ENCODE measurements around the gene GRIK2. TPM values are rescaled to one million over a fixed set of nuclear protein-coding genes. Genes with fewer than 3 reads are reported as not detected.

Gene GRIK2
- total RNA-seq, 1 experiment from 2014 or later = 1.4 TPM

- no peak for DNase-seq (ENCODE audit: low spot score)
Observed at GRCh38 chr6:101878554-101879276, 485.2 kb downstream of the GRIK2 start.

GRCh38 chr6:101879782-101880181 lies 486.3 kb downstream of the GRIK2 start:
- DNase-seq (ENCODE audit: low spot score) = no peak

GRCh38 chr6:101883505-101883904 lies 490.0 kb downstream of the GRIK2 start:
- no peak for DNase-seq (ENCODE audit: low spot score)

- DNase-seq (ENCODE audit: low spot score) = no peak
Observed at GRCh38 chr6:101887532-101887931, 494.0 kb downstream of the GRIK2 start.

- no peak for DNase-seq (ENCODE audit: low spot score)
Observed at GRCh38 chr6:101907356-101908217, 514.1 kb downstream of the GRIK2 start.

- no peak for DNase-seq (ENCODE audit: low spot score)
Observed at GRCh38 chr6:101909366-101909765, 515.9 kb downstream of the GRIK2 start.

- DNase-seq (ENCODE audit: low spot score) = no peak
Observed at GRCh38 chr6:101912311-101912710, 518.8 kb downstream of the GRIK2 start.

- no peak for DNase-seq (ENCODE audit: low spot score)
Observed at GRCh38 chr6:101918471-101918870, 525.0 kb downstream of the GRIK2 start.

GRCh38 chr6:101921829-101922450 lies 528.4 kb downstream of the GRIK2 start:
- no peak for DNase-seq (ENCODE audit: low spot score)

- DNase-seq (ENCODE audit: low spot score) = no peak
Observed at GRCh38 chr6:101926149-101926925, 532.8 kb downstream of the GRIK2 start.

GRCh38 chr6:101931766-101932165 lies 538.3 kb downstream of the GRIK2 start:
- no peak for DNase-seq (ENCODE audit: low spot score)

GRCh38 chr6:101932704-101933103 lies 539.2 kb downstream of the GRIK2 start:
- DNase-seq (ENCODE audit: low spot score) = no peak

GRCh38 chr6:101935732-101936131 lies 542.2 kb downstream of the GRIK2 start:
- no peak for DNase-seq (ENCODE audit: low spot score)

- DNase-seq (ENCODE audit: low spot score) = no peak
Observed at GRCh38 chr6:101936516-101936915, 543.0 kb downstream of the GRIK2 start.

- DNase-seq (ENCODE audit: low spot score) = no peak
Observed at GRCh38 chr6:101937108-101937507, 543.6 kb downstream of the GRIK2 start.

- no peak for DNase-seq (ENCODE audit: low spot score)
Observed at GRCh38 chr6:101940391-101940790, 546.9 kb downstream of the GRIK2 start.

- no peak for DNase-seq (ENCODE audit: low spot score)
Observed at GRCh38 chr6:101956961-101957360, 563.5 kb downstream of the GRIK2 start.

GRCh38 chr6:101961357-101961756 lies 567.8 kb downstream of the GRIK2 start:
- DNase-seq (ENCODE audit: low spot score) = no peak

- no peak for DNase-seq (ENCODE audit: low spot score)
Observed at GRCh38 chr6:101980924-101981323, 587.4 kb downstream of the GRIK2 start.

- DNase-seq (ENCODE audit: low spot score) = no peak
Observed at GRCh38 chr6:101986476-101986875, 593.0 kb downstream of the GRIK2 start.

GRCh38 chr6:101992286-101992685 lies 598.8 kb downstream of the GRIK2 start:
- DNase-seq (ENCODE audit: low spot score) = no peak

GRCh38 chr6:101994521-101994920 lies 601.0 kb downstream of the GRIK2 start:
- no peak for DNase-seq (ENCODE audit: low spot score)

Measured in H4 (cell line).